B cell (primary cell): Measurements from ENCODE around the gene MAD1L1. TPM values are rescaled to one million over a fixed set of nuclear protein-coding genes. Genes with fewer than 3 reads are reported as not detected.

Experiments used
- ATAC-seq: fragments of 200-7000 bp; cut with Tn5 transposase; one replicate; pipeline ENCODE4 v1.10.0; 2021; ENCODE audit warnings: low read depth, mild to moderate bottlenecking, moderate number of reproducible peaks, moderate library complexity
- CTCF ChIA-PET: fragments of 350-600 bp; sonication (Branson Sonifier 250); formaldehyde crosslinking; loops from one replicate; lab custom pipeline; 2021; ENCODE audit warnings: antibody characterized with exemption, inconsistent platforms; lab: Charles Lee
- POLR2A ChIA-PET: fragments of 350-600 bp; sonication (Branson Sonifier 250); formaldehyde crosslinking; loops from one replicate; lab custom pipeline; 2021; ENCODE audit warnings: antibody characterized with exemption; lab: Charles Lee
- DNase-seq: peaks from one replicate; pipeline ENCODE4 v3.0.0; 2013
- H2AFZ ChIP-seq: 2 replicates; pipeline ENCODE4 v1.6.1; 2012; ENCODE audit warnings: mild to moderate bottlenecking, low read depth, low read length; ENCODE audit not compliant: insufficient read depth, poor library complexity, severe bottlenecking
- H3K27ac ChIP-seq, 2 donors: 1 replicate in 1 of 2; 2 replicates in 1 of 2; pipeline ENCODE4 v1.5.1; 2012 to 2013; ENCODE audit warnings: low read length in 2 of 2, mild to moderate bottlenecking in 2 of 2, moderate library complexity in 1 of 2
- H3K27me3 ChIP-seq, 4 experiments: fragments of 200-600 bp in 1 of 4; sonication (generic) in 1 of 4; replicated peaks in 1 of 4; 1 replicate in 2 of 4; 2 replicates in 2 of 4; pipeline versions ENCODE4 v1.6.1 to v1.7.0; 2013 to 2016; ENCODE audit warnings: low read length in 3 of 4, mild to moderate bottlenecking in 2 of 4, mixed read lengths in 1 of 4, moderate library complexity in 1 of 4; ENCODE audit not compliant: insufficient read depth in 4 of 4, control insufficient read depth in 3 of 4; ENCODE audit errors: control extremely low read depth in 1 of 4
- H3K36me3 ChIP-seq, 2 experiments: replicated peaks in 1 of 2; 1 replicate in 1 of 2; 2 replicates in 1 of 2; pipeline versions ENCODE4 v1.6.1 to v1.7.1; 2013; ENCODE audit warnings: low read length in 1 of 2; ENCODE audit not compliant: insufficient read depth in 2 of 2, control insufficient read depth in 1 of 2; ENCODE audit errors: control extremely low read depth in 1 of 2, extremely low read depth in 1 of 2
- H3K4me1 ChIP-seq, 2 donors: fragments of 200-600 bp in 1 of 2; sonication (generic) in 1 of 2; 1 replicate in 1 of 2; 2 replicates in 1 of 2; pipeline versions ENCODE4 v1.5.1 to v1.6.1; 2013 to 2017; ENCODE audit warnings: low read length in 2 of 2; ENCODE audit not compliant: control insufficient read depth in 2 of 2, insufficient read depth in 2 of 2
- H3K4me2 ChIP-seq: replicated peaks from 2 replicates; pipeline ENCODE3; 2012; ENCODE audit warnings: mild to moderate bottlenecking, low read depth, low read length; ENCODE audit not compliant: poor library complexity, severe bottlenecking
- H3K4me3 ChIP-seq, 5 experiments: fragments of 200-600 bp in 1 of 5; sonication (generic) in 1 of 5; 1 replicate in 3 of 5; 2 replicates in 2 of 5; pipeline versions ENCODE4 v1.5.1 to v1.7.0; 2011 to 2016; ENCODE audit warnings: low read length in 4 of 5, mild to moderate bottlenecking in 4 of 5, low read depth in 2 of 5, control low read depth in 1 of 5, moderate library complexity in 1 of 5; ENCODE audit not compliant: insufficient read depth in 1 of 5; ENCODE audit errors: control extremely low read depth in 1 of 5, extremely low read depth in 1 of 5
- H3K79me2 ChIP-seq: fragments of 200-600 bp; sonication (generic); one replicate; pipeline ENCODE4 v1.6.0; 2016; ENCODE audit warnings: low read length; ENCODE audit not compliant: control insufficient read depth, insufficient read depth
- H3K9ac ChIP-seq: fragments of 200-600 bp; sonication (generic); 2 replicates; pipeline ENCODE4 v1.6.1; 2017; ENCODE audit warnings: mild to moderate bottlenecking, low read length, moderate library complexity
- H3K9me3 ChIP-seq, 3 donors: one replicate each; pipeline versions ENCODE4 v1.6.1 to v1.7.1; 2013; ENCODE audit warnings: low read length in 2 of 3; ENCODE audit not compliant: control insufficient read depth in 2 of 3, insufficient read depth in 1 of 3; ENCODE audit errors: control extremely low read depth in 1 of 3
- H4K20me1 ChIP-seq: 2 replicates; pipeline ENCODE4 v1.6.0; 2012; ENCODE audit warnings: mild to moderate bottlenecking, low read length; ENCODE audit not compliant: insufficient read depth, control insufficient read depth, poor library complexity, severe bottlenecking
- H3K27ac Mint-ChIP-seq: one replicate; pipeline ENCODE4 v1.8.0; 2021; ENCODE audit warnings: mixed read lengths
- H3K27me3 Mint-ChIP-seq: one replicate; pipeline ENCODE4 v1.8.0; 2021; ENCODE audit warnings: mixed read lengths
- H3K4me1 Mint-ChIP-seq: one replicate; pipeline ENCODE4 v1.8.0; 2021; ENCODE audit warnings: mixed read lengths
- H3K4me3 Mint-ChIP-seq: one replicate; pipeline ENCODE4 v1.8.0; 2021; ENCODE audit warnings: mixed read lengths
- H3K9me3 Mint-ChIP-seq: one replicate; pipeline ENCODE4 v1.8.0; 2022; ENCODE audit warnings: mixed read lengths; ENCODE audit not compliant: insufficient read depth
- EZH2 ChIP-seq: IDR thresholded peaks from 2 replicates; pipeline ENCODE4 v1.6.1; 2012; ENCODE audit warnings: borderline replicate concordance, low read depth, mild to moderate bottlenecking, moderate library complexity, low read length; ENCODE audit not compliant: insufficient read depth, poor library complexity, severe bottlenecking
- WGBS: methylation state at CpG from one replicate; pipeline ENCODE4 v1.1.5; 2013; ENCODE audit warnings: missing lambda C conversion rate; ENCODE audit not compliant: insufficient coverage; 5-methylcytosine and 5-hydroxymethylcytosine counted together
- intact Hi-C: fragments of 100-400 bp; cut with micrococcal nuclease; formaldehyde crosslinking; loops from one replicate; pipeline ENCODE4 v1.10.0; 2022
- polyA plus RNA-seq: library from polyadenylated mRNA; depleted of rRNA; stranded (reverse); fragments of >200 nt; gene quantifications from 2 replicates; pipeline ENCODE4 v1.2.3, GENCODE V29; 2012
- total RNA-seq, 2 donors: library from RNA; stranded (reverse); fragments of 120-200 nt in 1 of 2; gene quantifications; 1 replicate in 1 of 2; 2 replicates in 1 of 2; pipeline versions ENCODE4 v1.2.3 to v1.2.4, GENCODE V29; 2013 to 2022
- TF ChIP-seq, protein P1 (sequence below): fragments of 200-600 bp; IDR thresholded peaks from one replicate; pipeline ENCODE4 v1.8.0; 2022; ENCODE audit warnings: antibody characterized with exemption, mild to moderate bottlenecking

Gene MAD1L1
- total and polyA plus RNA-seq, 2 donors (not counting 1 experiment from before 2014, with no cell fraction given) = 86.7 to 110 TPM

DNA sequence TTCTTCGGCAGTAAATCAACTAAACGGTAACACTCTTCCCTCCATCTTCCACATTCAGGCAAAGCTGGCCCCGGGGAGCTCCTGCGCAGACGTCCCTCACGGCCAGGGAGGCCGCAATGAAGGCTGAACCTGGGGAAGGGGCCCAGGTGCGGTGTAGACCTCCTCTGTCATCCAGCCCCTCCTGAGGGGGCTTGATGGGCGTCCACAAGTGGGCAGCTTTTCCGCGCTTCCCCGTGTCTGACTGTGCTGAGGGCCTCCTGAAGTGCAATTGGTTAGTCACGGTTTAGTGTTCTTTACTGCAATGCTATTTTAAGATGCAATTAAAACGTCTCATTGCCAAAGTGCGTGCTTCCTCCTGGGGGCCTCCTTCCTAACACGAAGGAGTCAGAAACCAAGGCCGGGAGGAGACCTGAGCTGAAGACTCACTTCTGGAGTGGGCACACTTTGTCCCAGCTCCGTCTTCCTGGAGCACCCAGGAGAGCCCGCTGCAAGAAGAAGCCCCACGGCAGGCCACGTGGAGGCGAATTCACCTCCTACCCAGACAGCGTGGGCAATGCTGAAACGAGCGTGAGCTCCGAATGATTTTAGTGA lies 389.4 kb downstream of the MAD1L1 start:
- Histone ChIP-seq H3K79me2 (no peaks in the 10 kb centered on the region), H3K27ac (no peak overlapping the region), H3K4me3 (no peak overlapping the region), H2AFZ (no peak overlapping the region), H3K27me3 (no peaks in the 10 kb centered on the region), H3K4me1 (peaks cover 10 to 11% of the 10 kb centered on the region in 2 donors), H3K4me2 (peak overlapping the region; percentile 44), H3K9ac (no peak overlapping the region), H3K9me3 (no peaks in the 10 kb centered on the region), H4K20me1 (peaks cover 45% of the 10 kb centered on the region), H3K36me3 (peaks cover 0 to 5% of the 10 kb centered on the region in 2 experiments)
- no peak overlapping the region for H3K27ac Mint-ChIP-seq
- WGBS = 74% methylated on average over 22 of the region's 26 CpGs
- intact Hi-C loops = no loop called here
- DNase-seq = no peak
- H3K4me1 Mint-ChIP-seq = peaks cover 15% of the 10 kb centered on the region
- no peaks in the 10 kb centered on the region for H3K27me3 Mint-ChIP-seq
- TF ChIP-seq, protein P1, sequence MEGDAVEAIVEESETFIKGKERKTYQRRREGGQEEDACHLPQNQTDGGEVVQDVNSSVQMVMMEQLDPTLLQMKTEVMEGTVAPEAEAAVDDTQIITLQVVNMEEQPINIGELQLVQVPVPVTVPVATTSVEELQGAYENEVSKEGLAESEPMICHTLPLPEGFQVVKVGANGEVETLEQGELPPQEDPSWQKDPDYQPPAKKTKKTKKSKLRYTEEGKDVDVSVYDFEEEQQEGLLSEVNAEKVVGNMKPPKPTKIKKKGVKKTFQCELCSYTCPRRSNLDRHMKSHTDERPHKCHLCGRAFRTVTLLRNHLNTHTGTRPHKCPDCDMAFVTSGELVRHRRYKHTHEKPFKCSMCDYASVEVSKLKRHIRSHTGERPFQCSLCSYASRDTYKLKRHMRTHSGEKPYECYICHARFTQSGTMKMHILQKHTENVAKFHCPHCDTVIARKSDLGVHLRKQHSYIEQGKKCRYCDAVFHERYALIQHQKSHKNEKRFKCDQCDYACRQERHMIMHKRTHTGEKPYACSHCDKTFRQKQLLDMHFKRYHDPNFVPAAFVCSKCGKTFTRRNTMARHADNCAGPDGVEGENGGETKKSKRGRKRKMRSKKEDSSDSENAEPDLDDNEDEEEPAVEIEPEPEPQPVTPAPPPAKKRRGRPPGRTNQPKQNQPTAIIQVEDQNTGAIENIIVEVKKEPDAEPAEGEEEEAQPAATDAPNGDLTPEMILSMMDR = no peak
- no peak for TF ChIP-seq EZH2
- CTCF ChIA-PET = interaction anchor here (0.6 kb wide), 1 partner anchor 495 kb away, joined by 4 read pairs; no protein-coding TSS in a partner anchor
- no peak overlapping the region for H3K4me3 Mint-ChIP-seq
- ATAC-seq = no peak
- H3K9me3 Mint-ChIP-seq = no peaks in the 10 kb centered on the region
- POLR2A ChIA-PET = no interaction called here

DNA sequence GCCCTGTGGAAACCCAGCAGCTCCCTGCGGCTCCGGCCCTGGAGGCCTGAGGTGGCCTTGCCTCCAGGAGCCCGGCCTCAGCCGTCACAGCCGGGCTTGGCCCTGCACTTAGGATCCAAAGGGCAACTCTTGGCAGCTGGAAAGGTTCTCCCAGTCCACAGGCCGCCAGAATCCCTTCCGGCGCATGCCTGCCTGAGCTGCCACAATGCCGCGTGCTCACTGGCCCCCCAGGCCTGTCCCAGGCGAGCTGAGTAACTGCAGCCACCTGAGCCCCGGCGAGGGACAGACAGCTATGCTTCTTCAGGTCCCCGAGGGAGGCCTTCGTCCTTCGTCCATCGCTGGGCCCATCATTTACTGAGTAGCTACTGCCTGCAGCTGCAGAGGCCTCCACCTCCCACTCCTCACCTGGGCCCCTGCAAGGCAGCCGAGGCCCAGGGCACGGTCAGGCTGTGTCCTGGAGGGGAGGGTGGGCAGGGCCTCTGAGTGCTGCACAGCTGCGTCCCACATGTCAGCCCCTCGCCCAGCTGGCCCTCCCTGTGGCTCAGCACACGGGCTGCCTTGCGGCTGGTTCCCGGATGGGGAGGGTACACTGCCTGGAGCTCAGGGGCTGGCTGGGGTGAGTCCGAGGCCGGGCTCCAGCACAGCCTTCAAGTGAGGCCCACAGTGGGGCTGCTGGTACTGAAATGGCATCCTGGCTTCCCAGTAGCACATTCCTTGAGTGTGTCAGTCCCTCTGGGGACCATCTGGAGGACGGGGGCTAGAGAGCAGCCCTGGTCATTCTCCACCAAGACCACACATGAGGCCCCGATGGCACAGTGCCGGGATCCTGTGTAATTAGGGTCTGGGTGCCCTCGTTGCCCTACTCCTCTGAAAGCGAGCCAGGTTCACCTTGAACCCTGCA lies 390.2 kb downstream of the MAD1L1 start:
- Histone ChIP-seq H3K9me3 (no peaks in the 10 kb centered on the region), H3K4me3 (no peak overlapping the region), H3K4me2 (no peak overlapping the region), H2AFZ (no peak overlapping the region), H3K36me3 (peaks cover 0 to 5% of the 10 kb centered on the region in 2 experiments), H3K27me3 (no peaks in the 10 kb centered on the region), H4K20me1 (peaks cover 37% of the 10 kb centered on the region), H3K4me1 (peaks cover 10 to 11% of the 10 kb centered on the region in 2 donors), H3K79me2 (no peaks in the 10 kb centered on the region), H3K27ac (no peak overlapping the region), H3K9ac (no peak overlapping the region)
- Mint-ChIP-seq H3K4me3 (no peak overlapping the region), H3K27ac (no peak overlapping the region), H3K9me3 (no peaks in the 10 kb centered on the region), H3K4me1 (peaks cover 15% of the 10 kb centered on the region), H3K27me3 (no peaks in the 10 kb centered on the region)
- ChIA-PET POLR2A (no interaction called here), CTCF (no interaction called here)
- intact Hi-C loops = no loop called here
- WGBS = 81% methylated on average over 30 of the region's 31 CpGs
- TF ChIP-seq EZH2 = no peak
- TF ChIP-seq, protein P1 = no peak
- DNase-seq (no peak), ATAC-seq (no peak)
